SK-N-SH (cell line): ENCODE measurements around the gene KIF19. TPM values are rescaled to one million over a fixed set of nuclear protein-coding genes. Genes with fewer than 3 reads are reported as not detected.

Source experiments
- CTCF ChIA-PET: fragments of 300-600, 350-600 bp; formaldehyde crosslinking; extraction: SDS; loops from one replicate; lab custom pipeline; 2021; lab: Yijun Ruan, JAX
- POLR2A ChIA-PET: fragments of 350-600 bp; sonication (Branson Sonifier 250); formaldehyde crosslinking; extraction: SDS; loops from one replicate; lab custom pipeline; 2020; ENCODE audit warnings: antibody characterized with exemption, inconsistent platforms; lab: Yijun Ruan, JAX
- DNase-seq: peaks from one replicate; pipeline ENCODE4 v3.0.0; 2012
- H2AFZ ChIP-seq: fragments of 200-600 bp; sonication (generic); 2 replicates; pipeline ENCODE4 v1.8.1; 2016; ENCODE audit warnings: antibody characterized with exemption, mild to moderate bottlenecking, low read depth
- H3F3A ChIP-seq: fragments of 200-600 bp; sonication (generic); replicated peaks from 2 replicates; pipeline ENCODE3; 2016; ENCODE audit warnings: antibody characterized with exemption, mild to moderate bottlenecking; ENCODE audit not compliant: insufficient read depth
- H3K27ac ChIP-seq, 2 experiments: fragments of 200-500 bp in 1 of 2; fragments of 200-600 bp in 1 of 2; sonication (Bioruptor generic) in 1 of 2; sonication (generic), shearing (Covaris generic) in 1 of 2; 2 replicates each; pipeline versions ENCODE4 v1.5.1 to v1.6.1; 2014 to 2016; ENCODE audit warnings: low read depth in 2 of 2, inconsistent platforms in 1 of 2, low read length in 1 of 2, mild to moderate bottlenecking in 1 of 2, mixed read lengths in 1 of 2
- H3K27me3 ChIP-seq: fragments of 200-600 bp; sonication (generic), shearing (Covaris generic); 2 replicates; pipeline ENCODE4 v1.6.1; 2016; ENCODE audit warnings: mixed run types; ENCODE audit not compliant: insufficient read depth
- H3K36me3 ChIP-seq, 2 experiments: fragments of 200-500 bp in 1 of 2; fragments of 200-600 bp in 1 of 2; sonication (Bioruptor generic) in 1 of 2; sonication (generic) in 1 of 2; replicated peaks in 1 of 2; 2 replicates each; pipeline versions ENCODE3 to v1.5.1; 2014 to 2016; ENCODE audit warnings: low read length in 1 of 2, mild to moderate bottlenecking in 1 of 2; ENCODE audit not compliant: insufficient read depth in 2 of 2, control insufficient read depth in 1 of 2
- H3K4me1 ChIP-seq, 2 experiments: fragments of 200-500 bp in 1 of 2; fragments of 200-600 bp in 1 of 2; sonication (Bioruptor generic) in 1 of 2; sonication (generic), shearing (Covaris generic) in 1 of 2; 2 replicates each; pipeline versions ENCODE4 v1.5.1 to v1.6.1; 2014 to 2016; ENCODE audit warnings: low read depth in 1 of 2, low read length in 1 of 2, mixed run types in 1 of 2; ENCODE audit not compliant: insufficient read depth in 2 of 2, control insufficient read depth in 1 of 2
- H3K4me2 ChIP-seq: fragments of 200-600 bp; sonication (generic), shearing (Covaris generic); 2 replicates; pipeline ENCODE4 v1.6.1; 2017; ENCODE audit warnings: mixed run types
- H3K4me3 ChIP-seq, 2 experiments: fragments of 200-500 bp in 1 of 2; fragments of 200-600 bp in 1 of 2; sonication (Bioruptor generic) in 1 of 2; sonication (generic), shearing (Covaris generic) in 1 of 2; 2 replicates each; pipeline versions ENCODE4 v1.5.1 to v1.8.1; 2014 to 2016; ENCODE audit warnings: low read depth in 2 of 2, inconsistent platforms in 1 of 2, low read length in 1 of 2, mild to moderate bottlenecking in 1 of 2, mixed read lengths in 1 of 2, moderate library complexity in 1 of 2
- H3K79me2 ChIP-seq: fragments of 200-600 bp; sonication (generic); 2 replicates; pipeline ENCODE4 v1.8.1; 2017; ENCODE audit warnings: mild to moderate bottlenecking; ENCODE audit not compliant: insufficient read depth
- H3K9ac ChIP-seq: fragments of 200-600 bp; sonication (generic); 2 replicates; pipeline ENCODE4 v1.6.1; 2017; ENCODE audit warnings: mixed run types
- H3K9me2 ChIP-seq: fragments of 200-600 bp; sonication (generic); 2 replicates; pipeline ENCODE4 v1.6.1; 2017; ENCODE audit warnings: mixed run types
- H3K9me3 ChIP-seq: fragments of 200-600 bp; sonication (generic); 2 replicates; pipeline ENCODE4 v1.6.1; 2017; ENCODE audit warnings: mixed run types, mild to moderate bottlenecking, moderate library complexity
- H4K20me1 ChIP-seq: fragments of 200-600 bp; sonication (generic); 2 replicates; pipeline ENCODE4 v1.6.1; 2017; ENCODE audit warnings: mild to moderate bottlenecking, mixed run types; ENCODE audit not compliant: insufficient read depth
- ELF1 ChIP-seq: IDR thresholded peaks from 2 replicates; pipeline ENCODE4 v1.4.0; 2012
- EP300 ChIP-seq, 2 experiments: IDR thresholded peaks; 2 replicates each; pipeline versions ENCODE4 v1.4.0 to v1.6.1; 2012; ENCODE audit warnings: borderline replicate concordance in 1 of 2, low read depth in 1 of 2, low read length in 1 of 2
- EZH2phosphoT487 ChIP-seq: fragments of 200-600 bp; sonication (generic); IDR thresholded peaks from 2 replicates; pipeline ENCODE4 v1.6.1; 2017; ENCODE audit warnings: low read depth, mixed run types, mild to moderate bottlenecking, antibody characterized with exemption, moderate library complexity, borderline replicate concordance
- GABPA ChIP-seq: IDR thresholded peaks from 2 replicates; pipeline ENCODE4 v1.4.0; 2012; ENCODE audit warnings: low read depth, mild to moderate bottlenecking
- IRF3 ChIP-seq: fragments of 150-350 bp; IDR thresholded peaks from 2 replicates; pipeline ENCODE4 v1.6.1; 2016; ENCODE audit warnings: mild to moderate bottlenecking, low read depth, low read length
- NFIC ChIP-seq: IDR thresholded peaks from 2 replicates; pipeline ENCODE4 v1.4.0; 2012; ENCODE audit warnings: borderline replicate concordance
- NRF1 ChIP-seq: IDR thresholded peaks from 2 replicates; pipeline ENCODE4 v1.6.1; 2012; ENCODE audit warnings: low read depth, mild to moderate bottlenecking, low read length
- PBX3 ChIP-seq: IDR thresholded peaks from 2 replicates; pipeline ENCODE4; 2012
- POLR2AphosphoS5 ChIP-seq: IDR thresholded peaks from 2 replicates; pipeline ENCODE4 v1.6.1; 2012; ENCODE audit warnings: low read depth, low read length
- RCOR1 ChIP-seq: fragments of 150-350 bp; IDR thresholded peaks from 2 replicates; pipeline ENCODE4 v1.6.1; 2017; ENCODE audit warnings: antibody characterized with exemption, low read length
- RXRA ChIP-seq: IDR thresholded peaks from 2 replicates; pipeline ENCODE4 v1.4.0; 2012; ENCODE audit warnings: low read depth, mild to moderate bottlenecking, borderline replicate concordance
- TAF1 ChIP-seq: IDR thresholded peaks from 2 replicates; pipeline ENCODE4 v1.6.1; 2012; ENCODE audit warnings: low read depth, mild to moderate bottlenecking, low read length, moderate library complexity, borderline replicate concordance
- TCF12 ChIP-seq: IDR thresholded peaks from 2 replicates; pipeline ENCODE4 v1.4.0; 2012
- TEAD4 ChIP-seq: IDR thresholded peaks from 2 replicates; pipeline ENCODE4 v1.4.0; 2012; ENCODE audit warnings: mild to moderate bottlenecking, borderline replicate concordance; ENCODE audit not compliant: insufficient read depth
- USF1 ChIP-seq: IDR thresholded peaks from 2 replicates; pipeline ENCODE4 v1.4.0; 2012; ENCODE audit warnings: low read depth, borderline replicate concordance
- WGBS: methylation state at CpG from one replicate; pipeline ENCODE4 v1.1.6; 2017; ENCODE audit warnings: low lambda C conversion rate; 5-methylcytosine and 5-hydroxymethylcytosine counted together
- polyA plus RNA-seq, 3 experiments: library from polyadenylated mRNA; depleted of rRNA; stranded (reverse); fragments of >200 nt; gene quantifications; 2 replicates each; pipeline ENCODE4 v1.2.3, GENCODE V29; 2012
- TF ChIP-seq, protein P1 (sequence below): fragments of 200-600 bp; sonication (generic); IDR thresholded peaks from 2 replicates; pipeline ENCODE4 v1.6.1; 2017; ENCODE audit warnings: antibody characterized with exemption, mild to moderate bottlenecking, moderate library complexity
- TF ChIP-seq, protein P2 (sequence below): IDR thresholded peaks from 2 replicates; pipeline ENCODE4 v1.4.0; 2012; ENCODE audit warnings: low read depth, borderline replicate concordance

Gene KIF19
- polyA plus RNA-seq, 1 of the 3 experiments (the other 2 are of a cell fraction): not detected

DNA sequence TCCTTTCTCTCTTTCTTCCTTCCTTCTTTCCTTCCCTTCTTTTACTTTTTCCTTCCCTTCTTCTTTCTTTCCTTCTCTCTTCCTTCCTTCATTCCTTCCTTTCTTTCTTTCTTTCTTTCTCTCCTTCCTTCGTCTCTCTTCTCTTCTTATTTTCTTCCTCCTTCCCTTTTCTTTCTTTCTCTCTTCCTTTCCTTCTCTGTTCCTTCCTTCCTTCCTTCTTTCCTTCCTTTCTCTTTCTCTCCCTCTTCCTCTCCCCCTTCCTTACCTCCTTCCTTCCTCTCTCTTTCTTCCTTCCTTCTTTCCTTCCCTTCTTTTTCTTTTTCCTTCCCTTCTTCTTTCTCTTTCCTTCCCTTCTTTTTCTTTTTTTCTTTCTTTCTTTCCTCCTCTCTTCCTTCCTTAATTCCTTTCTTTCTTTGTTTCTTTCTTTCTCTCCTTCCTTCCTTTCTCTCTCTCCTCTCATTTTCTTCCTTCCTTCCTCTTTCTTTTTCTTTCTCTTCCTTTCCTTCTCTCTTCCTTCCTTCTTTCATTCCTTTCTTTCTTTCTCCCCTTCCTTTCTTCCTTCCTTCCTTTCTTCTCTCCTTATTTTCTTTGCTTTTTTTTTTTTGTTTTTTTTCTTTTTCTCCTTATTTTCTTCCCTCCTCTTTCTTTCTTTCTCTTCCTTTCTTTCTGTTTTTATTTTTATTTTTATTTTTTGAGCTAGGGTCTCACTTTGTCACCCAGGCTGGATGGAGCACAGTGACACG, 64.1 kb downstream of the KIF19 start:
- Histone ChIP-seq H3K27ac (no peak overlapping the region), H3K27me3 (no peaks in the 10 kb centered on the region), H4K20me1 (no peaks in the 10 kb centered on the region), H2AFZ (no peak overlapping the region), H3K9ac (no peak overlapping the region), H3F3A (no peaks in the 10 kb centered on the region), H3K9me2 (no peaks in the 10 kb centered on the region), H3K79me2 (no peaks in the 10 kb centered on the region), H3K36me3 (no peaks in the 10 kb centered on the region), H3K4me1 (no peaks in the 10 kb centered on the region; a peak in 1 of 4 replicates), H3K4me2 (no peak overlapping the region), H3K4me3 (no peak overlapping the region), H3K9me3 (no peaks in the 10 kb centered on the region)
- CTCF ChIA-PET: interaction anchor here (1.5 to 8.6 kb wide), 7 partner anchors 10 to 176 kb away, joined by 5 to 80 read pairs (median 24); partner anchors contain the start of gene GPR142
- TF ChIP-seq PBX3 (no peak), IRF3 (no peak), NRF1 (no peak), EZH2phosphoT487 (no peak), GABPA (no peak), USF1 (no peak), EP300 (IDR thresholded peaks at IDR 0.05; ENCODE audit: borderline replicate concordance in 1 of 2, low read depth in 1 of 2, low read length in 1 of 2) (no peak), RCOR1 (no peak), POLR2AphosphoS5 (no peak), TCF12 (no peak), TEAD4 (no peak), RXRA (no peak), ELF1 (no peak), TAF1 (no peak), NFIC (no peak)
- TF ChIP-seq, protein P1, sequence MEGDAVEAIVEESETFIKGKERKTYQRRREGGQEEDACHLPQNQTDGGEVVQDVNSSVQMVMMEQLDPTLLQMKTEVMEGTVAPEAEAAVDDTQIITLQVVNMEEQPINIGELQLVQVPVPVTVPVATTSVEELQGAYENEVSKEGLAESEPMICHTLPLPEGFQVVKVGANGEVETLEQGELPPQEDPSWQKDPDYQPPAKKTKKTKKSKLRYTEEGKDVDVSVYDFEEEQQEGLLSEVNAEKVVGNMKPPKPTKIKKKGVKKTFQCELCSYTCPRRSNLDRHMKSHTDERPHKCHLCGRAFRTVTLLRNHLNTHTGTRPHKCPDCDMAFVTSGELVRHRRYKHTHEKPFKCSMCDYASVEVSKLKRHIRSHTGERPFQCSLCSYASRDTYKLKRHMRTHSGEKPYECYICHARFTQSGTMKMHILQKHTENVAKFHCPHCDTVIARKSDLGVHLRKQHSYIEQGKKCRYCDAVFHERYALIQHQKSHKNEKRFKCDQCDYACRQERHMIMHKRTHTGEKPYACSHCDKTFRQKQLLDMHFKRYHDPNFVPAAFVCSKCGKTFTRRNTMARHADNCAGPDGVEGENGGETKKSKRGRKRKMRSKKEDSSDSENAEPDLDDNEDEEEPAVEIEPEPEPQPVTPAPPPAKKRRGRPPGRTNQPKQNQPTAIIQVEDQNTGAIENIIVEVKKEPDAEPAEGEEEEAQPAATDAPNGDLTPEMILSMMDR: no peak
- TF ChIP-seq, protein P2, sequence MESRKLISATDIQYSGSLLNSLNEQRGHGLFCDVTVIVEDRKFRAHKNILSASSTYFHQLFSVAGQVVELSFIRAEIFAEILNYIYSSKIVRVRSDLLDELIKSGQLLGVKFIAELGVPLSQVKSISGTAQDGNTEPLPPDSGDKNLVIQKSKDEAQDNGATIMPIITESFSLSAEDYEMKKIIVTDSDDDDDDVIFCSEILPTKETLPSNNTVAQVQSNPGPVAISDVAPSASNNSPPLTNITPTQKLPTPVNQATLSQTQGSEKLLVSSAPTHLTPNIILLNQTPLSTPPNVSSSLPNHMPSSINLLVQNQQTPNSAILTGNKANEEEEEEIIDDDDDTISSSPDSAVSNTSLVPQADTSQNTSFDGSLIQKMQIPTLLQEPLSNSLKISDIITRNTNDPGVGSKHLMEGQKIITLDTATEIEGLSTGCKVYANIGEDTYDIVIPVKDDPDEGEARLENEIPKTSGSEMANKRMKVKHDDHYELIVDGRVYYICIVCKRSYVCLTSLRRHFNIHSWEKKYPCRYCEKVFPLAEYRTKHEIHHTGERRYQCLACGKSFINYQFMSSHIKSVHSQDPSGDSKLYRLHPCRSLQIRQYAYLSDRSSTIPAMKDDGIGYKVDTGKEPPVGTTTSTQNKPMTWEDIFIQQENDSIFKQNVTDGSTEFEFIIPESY: no peak
- DNase-seq: no peak
- WGBS: 14% methylated on average over 2 of the region's 2 CpGs
- POLR2A ChIA-PET: no interaction called here
